SHP77 (cell line): Measurements from ENCODE around the gene COL5A2.

Source experiments
- DNase-seq, 2 experiments: peaks; one replicate each; lab custom pipeline; 2025; lab: John Stamatoyannopoulos, UW

COL5A2 gene

DNA sequence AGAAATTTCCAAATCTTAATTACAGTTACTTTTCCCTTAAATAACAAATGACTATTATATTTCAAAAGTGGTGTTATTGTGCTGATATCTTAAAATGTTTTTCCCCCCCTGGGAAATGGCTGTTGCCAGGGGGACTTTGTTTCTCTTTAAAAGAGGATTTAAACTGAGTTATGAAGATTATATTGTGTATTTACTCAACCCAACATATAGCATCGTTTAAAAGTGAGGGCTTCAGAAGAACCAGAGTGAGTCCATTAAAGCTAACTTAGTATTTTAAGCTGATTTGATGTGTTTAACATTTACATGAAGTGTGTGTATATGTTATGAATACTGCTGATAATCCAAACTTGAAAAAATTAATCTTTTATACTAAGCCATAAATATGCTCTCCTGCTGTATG is 81.6 kb downstream of the COL5A2 start:
- no peak for DNase-seq

DNA sequence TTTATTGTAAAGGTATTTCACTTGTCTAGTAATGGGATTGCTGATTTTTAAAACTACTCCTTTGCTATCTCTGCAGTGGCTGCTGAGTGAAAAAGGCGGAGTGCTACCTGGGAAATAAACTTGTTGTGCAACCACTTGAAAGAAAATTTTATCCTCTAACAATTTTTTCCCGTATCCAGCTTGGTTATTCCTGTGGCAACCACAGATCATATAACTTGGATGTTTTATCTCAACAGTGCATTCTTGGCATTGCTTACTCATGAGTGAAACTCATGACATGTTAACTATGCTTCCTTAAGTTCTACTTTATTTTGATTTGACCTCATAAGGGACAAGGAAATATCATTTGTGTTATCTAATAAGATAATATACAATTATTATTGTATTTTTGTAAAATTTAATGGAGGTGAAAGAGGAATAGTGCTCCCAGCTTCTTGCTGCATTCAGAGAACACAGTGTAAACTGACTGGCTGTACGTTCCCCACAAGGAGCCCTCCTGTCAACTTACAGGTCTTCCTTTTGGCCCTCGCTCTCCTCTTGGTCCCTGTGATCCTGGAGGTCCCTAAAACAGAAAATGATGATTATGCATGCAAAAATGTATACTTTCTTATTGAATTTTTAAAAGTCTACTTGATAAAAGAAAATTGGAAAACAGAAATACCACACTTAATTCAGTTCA is 82.7 kb downstream of the COL5A2 start:
- no peak for DNase-seq

DNA sequence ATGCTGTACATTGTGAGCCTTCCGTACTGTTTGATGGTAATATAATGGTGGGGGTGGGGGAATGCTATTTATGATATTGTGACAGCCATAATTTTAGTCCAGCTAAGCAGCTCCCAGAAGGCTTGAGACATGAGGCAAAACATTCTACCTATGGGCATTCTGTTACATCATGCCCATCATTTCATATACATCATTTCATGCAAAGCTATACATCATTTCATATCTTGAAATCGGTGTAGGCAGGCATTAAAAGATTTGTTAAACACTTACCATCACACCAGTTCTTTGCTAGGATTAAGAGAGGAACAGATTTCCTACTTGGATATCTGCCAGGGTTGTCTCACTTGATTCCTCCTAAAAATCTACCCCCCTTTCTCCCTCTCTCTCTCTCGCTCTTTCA is 84.5 kb downstream of the COL5A2 start:
- DNase-seq, result no peak

DNA sequence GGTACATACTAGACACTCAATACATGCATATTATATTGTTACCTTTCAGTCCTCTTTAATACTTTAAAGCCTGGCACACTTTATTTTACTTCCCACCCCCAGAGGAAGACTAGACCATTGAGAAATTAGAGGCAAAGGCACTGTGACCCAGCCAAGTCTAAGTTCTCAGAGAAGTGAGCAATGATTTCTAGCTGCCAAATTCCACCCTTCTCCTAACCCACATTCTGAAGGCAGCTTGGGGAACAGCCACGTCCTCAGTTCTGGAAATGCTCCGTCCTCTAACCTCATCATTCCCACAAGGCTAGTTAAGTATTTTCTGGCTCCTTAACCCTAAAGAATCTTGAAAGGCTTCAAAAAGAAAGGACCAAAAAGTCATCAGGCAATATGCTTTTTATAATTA is 86.6 kb downstream of the COL5A2 start:
- DNase-seq, result no peak

DNA sequence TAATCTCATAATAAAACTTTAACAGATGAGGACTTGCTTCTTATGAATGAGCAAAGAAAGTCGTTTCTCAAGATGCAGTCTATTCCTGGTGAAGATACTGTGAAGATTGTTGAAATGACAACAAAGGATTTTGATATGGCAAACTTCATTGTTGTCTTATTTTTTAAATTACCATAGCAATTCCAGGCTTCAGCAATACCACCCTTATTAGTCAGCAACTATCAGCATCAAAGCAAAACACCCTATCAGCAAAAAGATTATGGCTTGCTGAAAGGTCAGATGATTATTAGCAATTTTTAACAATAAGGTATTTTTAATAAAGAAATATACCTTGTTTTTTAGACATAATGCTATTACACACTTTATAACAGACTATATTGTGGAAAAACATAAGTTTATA is 88.3 kb downstream of the COL5A2 start:
- DNase-seq, result no peak

DNA sequence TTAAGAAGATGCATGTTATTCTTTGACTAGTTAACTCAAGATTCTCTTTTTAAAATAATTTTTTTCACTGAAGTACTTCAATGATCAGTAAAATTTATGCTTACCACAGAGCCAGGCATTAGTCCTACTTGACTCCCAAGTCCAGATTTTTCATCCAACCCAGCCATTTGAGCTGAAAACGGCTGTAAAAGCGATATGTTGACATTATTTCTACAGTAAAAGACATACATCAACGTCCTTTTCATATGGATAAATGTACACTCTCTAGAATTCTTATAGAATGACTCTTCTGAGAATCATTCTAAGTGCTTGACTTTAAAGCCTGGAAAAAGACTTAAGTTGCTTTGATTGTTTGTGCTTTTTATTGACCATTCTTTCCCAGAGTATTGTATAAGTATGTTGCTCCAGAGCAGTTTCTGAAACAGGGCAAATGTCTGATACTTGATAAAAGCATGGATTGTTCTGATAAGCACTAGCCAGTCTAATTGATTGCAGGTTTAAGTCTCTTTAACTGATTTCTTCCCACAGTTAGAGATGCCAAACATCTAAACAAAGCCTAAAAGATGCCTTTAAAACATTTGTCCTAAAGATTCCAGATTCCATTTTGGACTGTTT is 90.9 kb downstream of the COL5A2 start:
- no peak for DNase-seq

DNA sequence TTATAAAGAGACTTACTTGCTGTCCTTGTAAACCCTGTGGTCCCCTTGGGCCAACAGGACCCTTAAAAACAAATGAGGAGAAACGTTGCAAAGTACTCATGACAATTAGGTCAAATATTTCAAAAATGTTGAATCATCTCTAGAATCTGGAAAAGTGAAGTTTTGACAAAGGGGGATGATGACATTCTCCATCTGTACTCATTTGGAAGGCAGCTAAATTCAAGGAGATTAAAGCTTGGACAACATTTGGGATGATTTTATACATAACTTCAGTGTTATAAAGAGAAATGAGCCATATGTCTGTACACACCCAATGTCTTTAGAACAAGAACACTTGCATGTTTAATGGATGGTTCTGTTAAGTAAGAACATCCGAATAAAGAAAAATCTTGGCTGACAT is 92.9 kb downstream of the COL5A2 start:
- no peak for DNase-seq

DNA sequence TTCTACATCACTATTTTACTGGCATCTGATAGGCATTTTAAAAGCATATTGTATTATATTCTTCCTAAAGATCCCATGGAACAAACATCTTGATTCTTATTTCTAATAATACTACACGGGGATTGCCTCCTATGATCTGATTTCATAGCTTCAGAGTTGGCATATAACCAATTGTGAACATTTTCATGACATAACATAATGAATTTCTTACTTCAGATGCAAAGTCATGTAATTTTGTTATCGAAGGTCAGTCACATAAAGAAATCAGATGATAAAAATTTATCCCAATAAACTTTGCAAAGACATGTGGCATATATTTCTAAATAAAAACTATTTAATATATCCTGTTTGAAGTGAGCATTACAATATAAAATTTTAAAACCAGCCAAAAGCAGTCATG is 93.3 kb downstream of the COL5A2 start:
- DNase-seq, result no peak

DNA sequence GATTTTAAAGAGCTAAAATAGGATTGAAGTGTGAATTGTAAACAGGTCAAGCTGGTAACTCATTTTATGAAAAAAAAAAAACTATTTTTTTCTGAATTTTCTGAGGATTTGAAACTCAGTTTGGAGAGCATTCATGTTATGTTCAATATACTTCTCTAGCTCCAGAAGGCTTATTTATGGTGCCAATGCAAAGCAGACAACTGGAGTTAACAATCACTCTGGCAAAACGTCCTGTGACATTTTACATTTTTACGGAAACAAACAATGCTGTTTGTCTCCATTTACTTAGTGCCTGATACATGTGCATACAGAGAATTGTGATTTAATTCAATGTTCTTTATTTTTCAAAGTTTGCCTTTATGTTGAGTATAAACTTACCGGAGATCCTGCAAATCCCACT is 96.0 kb downstream of the COL5A2 start:
- DNase-seq, result no peak

DNA sequence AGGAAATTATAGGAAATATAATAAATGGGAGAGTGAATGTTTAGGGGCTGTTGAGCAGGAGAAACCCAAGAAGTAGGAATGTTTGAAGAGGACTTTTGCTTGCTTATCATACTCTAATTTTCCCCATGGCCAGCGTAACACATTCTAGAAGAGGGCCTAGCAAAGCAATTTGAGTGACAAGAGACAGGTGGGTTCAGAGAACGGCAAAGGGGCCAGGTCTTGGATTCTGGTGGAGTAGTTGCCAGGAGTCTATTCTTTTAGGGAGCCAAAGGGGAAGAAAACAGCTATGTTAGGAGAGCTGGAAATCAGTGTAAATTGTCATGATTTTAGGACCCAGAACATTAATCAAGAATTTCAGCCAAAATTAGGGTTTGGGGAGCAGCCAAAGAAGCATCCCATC is 96.5 kb downstream of the COL5A2 start:
- no peak for DNase-seq

DNA sequence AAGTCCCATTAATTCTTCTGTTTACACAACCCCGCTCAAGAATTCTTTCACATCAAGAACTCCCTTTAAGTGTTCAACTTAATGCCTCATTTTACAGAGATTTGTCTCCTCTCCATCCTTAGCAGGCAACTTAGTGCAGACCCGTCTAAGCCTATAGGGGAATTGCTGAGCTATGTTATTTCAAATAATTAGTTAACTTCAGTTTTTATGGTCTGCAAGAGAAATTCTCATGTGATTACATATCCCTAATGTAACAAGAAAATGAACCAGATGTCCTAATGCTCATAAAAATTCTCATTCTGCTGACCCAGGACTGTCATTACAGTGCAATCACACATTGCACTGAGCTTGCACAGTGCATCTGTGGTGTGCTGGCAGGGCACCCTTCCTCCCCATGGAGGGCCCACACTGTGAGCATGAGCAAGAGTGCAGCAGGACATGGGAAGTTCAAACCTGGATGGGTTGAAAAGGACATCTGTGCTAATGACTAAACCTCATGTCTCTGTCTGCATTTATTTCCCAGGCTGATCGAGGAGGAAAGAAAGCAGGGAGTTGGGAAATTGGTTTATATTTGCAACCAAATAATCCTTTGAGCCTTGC is 97.1 kb downstream of the COL5A2 start:
- no peak for DNase-seq

DNA sequence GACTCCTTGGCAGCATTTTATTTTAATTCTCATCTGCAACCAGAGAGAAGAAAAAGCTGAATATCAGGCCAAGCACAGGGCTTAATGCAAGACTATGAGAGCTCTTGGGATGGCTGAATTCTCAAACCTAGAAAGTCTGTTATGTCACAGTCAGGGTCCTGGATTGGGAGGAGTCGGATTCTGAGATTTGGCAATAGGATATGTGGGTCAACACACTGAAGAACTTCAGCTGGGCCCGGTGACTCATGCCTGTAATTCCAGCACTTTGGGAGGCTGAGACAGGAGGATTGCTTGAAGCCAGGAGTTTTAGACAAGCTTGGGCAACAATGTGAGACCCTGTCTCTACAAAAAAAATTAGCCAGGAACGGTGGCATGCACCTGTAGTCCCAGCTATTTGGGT is 103.0 kb downstream of the COL5A2 start:
- no peak for DNase-seq

DNA sequence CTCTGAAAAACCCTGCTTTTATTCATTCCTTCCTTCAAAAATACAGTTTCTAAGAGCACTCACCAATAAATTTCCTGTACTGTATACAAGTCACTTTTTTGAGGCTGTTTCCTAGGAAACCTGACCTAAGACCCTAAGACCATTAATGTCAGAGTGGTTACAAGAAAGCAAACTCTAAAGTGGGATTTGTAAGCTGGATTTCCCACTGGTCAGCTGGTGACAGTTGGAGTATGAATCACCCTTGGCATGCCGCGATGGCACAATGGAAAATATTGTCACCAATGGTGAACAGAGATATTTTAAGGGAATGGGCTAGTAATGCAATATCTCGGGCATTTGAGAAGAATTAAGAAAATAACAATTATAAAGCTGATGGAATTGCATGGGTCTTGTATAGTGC is 103.4 kb downstream of the COL5A2 start:
- DNase-seq, result no peak

DNA sequence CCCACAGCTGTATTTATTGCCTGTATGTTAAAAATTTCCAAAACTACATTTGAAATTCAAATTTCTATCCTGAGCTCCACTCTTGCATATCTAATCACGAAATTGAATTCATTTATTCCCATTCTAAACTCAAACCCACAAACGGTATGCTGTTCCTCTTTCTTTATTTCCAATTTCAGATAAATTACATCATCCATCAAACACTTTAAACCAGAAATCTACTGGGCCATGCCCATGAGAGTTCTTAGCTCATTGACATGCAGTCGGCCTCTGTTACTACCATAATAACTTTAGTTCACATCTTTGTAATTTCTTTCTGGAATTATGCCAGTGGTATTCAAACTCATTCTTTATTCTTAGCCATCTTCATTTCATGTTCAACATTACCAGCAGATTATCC is 105.1 kb downstream of the COL5A2 start:
- no peak for DNase-seq

DNA sequence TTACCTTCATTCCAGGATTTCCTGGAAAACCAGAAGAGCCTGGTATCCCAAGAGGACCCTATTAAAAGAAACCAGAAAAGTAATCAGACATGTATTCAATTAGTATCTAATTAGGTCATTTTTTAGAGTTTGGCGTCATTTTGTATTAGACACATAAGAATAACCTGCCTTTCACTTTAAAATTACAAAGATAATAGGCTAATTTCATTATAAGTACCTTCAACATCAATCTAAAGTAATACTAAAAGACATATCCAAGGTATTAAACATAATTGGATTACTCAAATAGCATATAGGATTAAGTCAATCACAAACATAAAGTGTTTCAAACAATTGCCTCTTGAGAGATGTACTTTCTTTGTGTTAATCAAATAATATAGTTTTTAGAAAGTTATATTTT is 107.5 kb downstream of the COL5A2 start:
- no peak for DNase-seq

DNA sequence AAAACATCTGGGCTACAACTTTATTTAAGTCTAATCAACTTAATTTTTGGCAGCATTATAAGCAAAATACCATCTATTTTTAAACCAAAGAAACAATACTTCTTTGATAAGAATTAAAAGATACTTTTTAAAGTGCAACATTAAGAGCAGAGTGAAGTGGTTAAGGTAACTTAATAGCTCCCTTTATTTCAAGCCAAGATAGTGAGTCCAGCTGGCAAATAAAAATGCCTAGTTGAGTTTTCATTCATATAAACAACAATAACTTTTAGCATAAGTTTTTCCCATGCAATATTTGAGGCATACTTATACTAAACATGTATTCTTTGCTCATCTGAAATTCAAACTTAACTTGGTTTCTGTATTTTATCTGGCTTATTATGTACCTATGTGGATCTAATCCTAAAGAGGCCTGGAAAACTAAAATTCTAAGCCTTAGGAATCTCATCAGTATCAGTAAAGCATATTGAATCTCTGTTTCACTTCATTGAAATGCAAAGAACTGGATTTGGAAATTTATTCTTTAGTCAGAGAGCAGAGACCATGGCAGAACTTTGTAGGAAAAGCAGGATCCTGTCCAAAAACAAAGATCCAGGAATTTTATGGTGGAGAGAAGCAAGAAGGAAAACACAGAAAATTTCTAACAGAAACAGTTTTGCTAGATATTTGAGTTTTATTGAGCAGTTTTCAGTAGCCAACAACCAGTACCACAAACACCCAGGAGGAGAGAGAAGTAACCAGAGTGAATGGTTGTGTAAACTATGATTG is 109.5 kb downstream of the COL5A2 start:
- no peak for DNase-seq

DNA sequence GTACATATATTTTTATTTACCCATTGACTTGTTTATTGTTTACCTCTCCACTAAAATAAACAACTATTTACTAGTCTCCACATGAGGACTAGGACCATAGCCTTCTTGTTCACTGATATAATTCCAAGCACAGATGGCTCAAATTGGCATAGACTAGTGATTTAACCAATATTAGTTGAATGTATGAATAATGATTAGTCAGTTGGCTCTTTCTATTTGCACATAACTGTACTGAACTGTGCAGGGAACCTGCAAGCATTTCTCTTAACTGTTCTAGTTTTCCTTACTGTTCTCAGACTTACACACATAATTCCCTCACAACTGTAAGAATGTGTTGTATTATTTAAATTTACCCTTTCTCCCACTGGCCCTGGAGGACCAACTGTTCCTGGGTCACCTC is 113.5 kb downstream of the COL5A2 start:
- no peak for DNase-seq

DNA sequence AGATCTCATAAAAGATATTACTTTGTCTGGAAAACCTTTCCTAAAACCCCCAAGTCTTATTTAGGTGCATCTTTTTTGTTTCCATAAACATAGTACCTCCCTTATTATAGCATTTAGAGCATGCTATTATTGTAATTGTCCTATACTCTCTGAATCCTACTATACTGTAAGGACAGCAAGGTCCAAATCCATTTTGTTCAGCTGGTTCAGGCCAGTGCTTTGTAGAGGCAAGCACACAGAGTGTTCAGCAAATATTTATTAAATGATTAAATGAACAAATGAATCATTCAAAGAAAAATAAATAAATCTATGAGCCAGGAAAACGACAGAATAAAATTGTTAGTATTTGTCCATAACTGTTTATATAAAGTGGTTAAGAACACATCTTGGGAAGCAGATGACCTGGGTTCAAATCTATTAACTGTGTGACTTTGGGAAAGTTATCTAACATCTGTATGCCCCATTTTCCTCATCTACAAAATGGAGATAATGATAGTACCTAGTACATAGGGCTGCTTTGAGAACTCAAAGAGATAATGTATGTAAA is 119.4 kb downstream of the COL5A2 start:
- DNase-seq, result no peak

DNA sequence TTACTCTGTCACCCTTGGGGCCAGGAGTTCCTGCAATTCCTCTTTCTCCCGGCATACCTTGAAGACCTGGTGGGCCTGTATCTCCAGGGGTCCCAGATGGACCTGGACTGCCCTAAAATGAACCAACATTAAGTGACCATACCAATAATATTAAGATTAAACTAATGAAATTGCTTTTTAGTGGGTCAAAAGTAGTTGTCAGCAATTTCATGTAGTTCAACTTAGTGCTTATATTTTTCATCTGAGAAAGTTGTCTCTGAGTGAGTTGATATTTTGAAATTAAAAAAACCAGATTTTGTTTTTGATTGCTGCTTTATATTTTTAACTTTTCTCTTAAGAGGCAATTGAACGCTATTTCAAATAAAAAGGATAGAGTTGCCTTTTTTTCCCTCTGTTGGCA is 122.2 kb downstream of the COL5A2 start:
- DNase-seq, result no peak

DNA sequence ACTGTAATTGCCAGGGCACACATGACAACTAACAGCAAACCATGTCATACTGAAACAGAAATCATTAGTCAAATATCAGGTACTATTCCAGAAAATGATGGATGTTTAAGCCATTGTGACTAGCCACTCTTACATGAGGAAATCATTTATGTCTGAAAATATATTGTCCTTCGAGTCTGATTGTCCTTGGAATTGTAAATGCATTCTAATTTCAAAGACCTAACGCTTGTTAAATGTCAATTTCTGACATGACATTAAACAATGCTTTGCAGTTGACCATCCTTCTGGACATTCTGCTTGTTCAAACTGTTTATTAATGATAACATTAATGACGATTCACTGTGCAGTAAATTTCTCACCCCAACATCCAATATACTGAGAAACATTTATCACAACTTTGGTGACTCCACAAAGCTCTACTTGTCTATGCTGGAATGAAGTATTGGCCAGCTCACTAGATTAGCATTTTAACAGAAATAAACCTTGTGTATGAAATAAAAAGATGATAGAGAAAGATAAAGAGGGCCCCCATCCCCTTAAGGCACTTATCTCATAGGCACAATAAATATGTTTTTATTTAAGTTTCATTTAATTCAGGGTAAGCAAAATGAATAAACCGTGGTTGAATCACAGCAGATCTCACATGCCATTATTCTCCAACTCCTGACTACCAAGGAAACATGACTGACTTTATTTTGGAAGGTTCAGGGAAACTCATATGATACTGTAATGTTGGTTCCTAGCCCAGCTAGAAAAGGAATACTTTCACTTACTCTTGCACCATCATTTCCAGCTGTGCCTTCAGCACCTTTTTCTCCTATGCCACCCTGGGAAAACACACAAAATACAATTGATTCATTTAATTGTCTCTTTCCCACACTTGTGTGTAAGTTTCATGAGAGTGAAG is 123.1 kb downstream of the COL5A2 start:
- DNase-seq, result no peak

DNA sequence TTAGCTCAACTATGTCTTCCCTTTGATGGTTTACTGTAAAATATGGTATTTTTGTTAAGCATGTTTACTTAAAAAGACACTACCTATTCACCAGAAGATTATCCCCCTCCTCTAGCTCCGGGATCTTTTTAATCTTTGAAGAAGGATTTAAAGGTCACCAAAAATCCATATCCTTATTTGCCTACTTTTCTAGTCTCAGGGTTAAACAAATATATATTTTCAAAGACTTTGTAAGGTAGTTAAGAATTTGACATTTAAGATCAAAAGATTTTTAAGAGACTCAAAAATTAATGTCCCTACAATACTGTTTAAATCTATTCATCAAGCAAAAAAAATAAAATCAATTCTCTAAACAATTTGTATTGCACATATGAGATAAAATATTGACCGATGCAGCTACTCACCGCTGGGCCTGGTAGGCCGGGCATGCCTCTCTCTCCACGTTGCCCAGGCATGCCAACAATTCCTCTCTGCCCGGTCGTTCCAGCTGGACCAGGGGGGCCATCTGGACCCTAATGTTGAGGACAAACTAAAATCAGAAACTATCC is 129.3 kb downstream of the COL5A2 start:
- DNase-seq, result no peak
